HG02678 (cell line): ENCODE results near the gene BDH1.
"Not testable (repeated sequence)": the region's sequence is repeated elsewhere in the genome, so short reads cannot be mapped to it uniquely, and the experiment has no call there.

ENCODE experiments used
- ATAC-seq: cut with Tn5 transposase; IDR thresholded peaks from one replicate; pipeline ENCODE4 v1.9.1; 2021; ENCODE audit warnings: mild to moderate bottlenecking, moderate library complexity; ENCODE audit not compliant: unreplicated experiment

Gene BDH1

GRCh38 chr3:197555281-197556261 lies at the start of gene BDH1:
Gene BDH1, minus strand, starts transcription at chr3:197555968. Its CDS starts 9,525 bp downstream, at chr3:197546443.
- peak; percentile 36 for ATAC-seq

GRCh38 chr3:197603317-197603933 lies 47.7 kb upstream of the BDH1 start:
- no peak for ATAC-seq

DNA sequence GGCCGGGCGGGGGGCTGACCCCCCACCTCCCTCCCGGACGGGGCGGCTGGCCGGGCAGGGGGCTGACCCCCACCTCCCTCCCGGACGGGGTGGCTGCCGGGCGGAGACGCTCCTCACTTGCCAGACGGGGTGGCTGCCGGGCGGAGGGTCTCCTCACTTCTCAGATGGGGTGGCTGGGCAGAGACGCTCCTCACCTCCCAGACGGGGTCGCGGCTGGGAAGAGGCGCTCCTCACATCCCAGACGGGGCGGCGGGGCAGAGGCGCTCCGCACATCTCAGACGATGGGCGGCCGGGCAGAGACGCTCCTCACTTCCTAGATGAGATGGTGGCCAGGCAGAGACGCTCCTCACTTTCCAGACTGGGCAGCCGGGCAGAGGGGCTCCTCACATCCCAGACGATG lies 46.6 kb upstream of the BDH1 start:
- not testable (repeated sequence) for ATAC-seq

DNA sequence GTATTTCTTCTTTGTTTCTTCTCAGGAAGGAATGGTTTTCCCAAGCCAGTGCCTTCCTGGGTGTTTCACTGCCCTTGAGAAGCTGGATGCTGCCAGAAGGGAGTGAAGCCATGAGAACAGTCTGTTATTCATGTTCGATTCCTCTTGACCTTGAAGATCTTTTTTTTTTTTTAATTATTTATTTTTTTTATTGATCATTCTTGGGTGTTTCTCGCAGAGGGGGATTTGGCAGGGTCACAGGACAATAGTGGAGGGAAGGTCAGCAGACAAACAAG lies 45.7 kb upstream of the BDH1 start:
- not testable (repeated sequence) for ATAC-seq

- ATAC-seq, result no peak
Measured at GRCh38 chr3:197600796-197601565, 45.2 kb upstream of the BDH1 start.

DNA sequence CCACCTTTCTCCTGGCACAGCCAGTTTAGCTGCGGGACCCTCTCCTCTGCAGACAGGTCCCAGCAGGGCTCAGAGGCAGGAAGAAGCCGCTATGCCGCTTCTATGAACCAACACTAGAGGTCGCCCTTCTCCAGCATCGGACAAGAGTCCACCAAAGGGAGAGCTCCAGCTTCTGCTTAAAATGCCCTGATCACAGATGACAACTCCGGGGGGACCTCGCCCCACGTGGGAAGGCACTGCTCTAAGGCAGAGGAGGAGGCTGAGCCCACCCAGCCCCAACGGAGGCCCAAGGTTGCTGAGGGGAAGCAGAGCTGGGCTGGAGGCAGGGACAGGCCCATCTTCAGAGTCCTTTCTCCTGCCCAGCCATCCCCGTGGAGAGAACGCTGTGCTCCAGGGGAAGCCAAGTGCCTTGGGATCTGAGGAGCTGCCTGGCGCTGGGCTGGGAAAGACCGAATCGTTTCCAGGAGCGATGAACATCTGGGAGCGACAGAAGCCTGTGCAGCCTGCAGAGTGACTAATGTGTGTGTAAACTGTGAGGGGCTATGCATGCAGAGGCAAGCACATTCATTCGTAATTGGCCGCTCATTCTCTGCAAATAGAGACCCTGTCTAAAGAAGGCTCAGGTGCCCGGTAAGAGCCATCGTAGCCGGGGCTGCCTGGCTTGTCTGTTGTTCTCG lies 43.5 kb upstream of the BDH1 start:
- peak; percentile 84 for ATAC-seq

DNA sequence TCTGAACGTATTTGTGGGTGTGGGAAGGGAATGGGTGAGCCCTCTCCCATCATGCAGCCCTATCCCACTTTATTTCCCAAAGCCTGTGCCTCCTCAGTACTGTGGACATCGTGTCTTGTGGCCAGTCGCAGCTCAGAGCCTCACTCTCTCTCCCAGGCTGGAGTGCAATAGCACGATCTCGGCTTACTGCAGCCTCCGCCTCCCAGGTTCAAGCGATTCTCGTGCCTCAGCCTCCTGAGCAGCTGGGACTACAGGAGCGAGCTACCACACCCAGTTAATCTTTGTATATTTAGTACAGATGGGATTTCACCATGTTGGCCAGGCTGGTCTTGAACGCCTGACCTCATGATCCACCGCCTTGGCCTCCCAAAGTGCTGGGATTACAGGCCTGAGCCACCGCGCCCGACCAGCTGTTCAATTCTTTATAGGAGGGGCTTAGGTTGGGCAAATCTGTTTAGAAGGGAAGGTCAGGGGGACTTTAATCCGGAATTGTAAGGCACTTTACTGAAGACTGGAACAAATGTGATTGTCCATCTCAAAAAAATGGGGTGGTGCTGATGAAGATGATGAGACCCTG lies 42.7 kb upstream of the BDH1 start:
- ATAC-seq, result peak; percentile 8

GRCh38 chr3:197597335-197597734 lies 41.6 kb upstream of the BDH1 start:
- ATAC-seq, result no peak

- ATAC-seq, result no peak
Measured at GRCh38 chr3:197595470-197596185, 39.9 kb upstream of the BDH1 start.

DNA sequence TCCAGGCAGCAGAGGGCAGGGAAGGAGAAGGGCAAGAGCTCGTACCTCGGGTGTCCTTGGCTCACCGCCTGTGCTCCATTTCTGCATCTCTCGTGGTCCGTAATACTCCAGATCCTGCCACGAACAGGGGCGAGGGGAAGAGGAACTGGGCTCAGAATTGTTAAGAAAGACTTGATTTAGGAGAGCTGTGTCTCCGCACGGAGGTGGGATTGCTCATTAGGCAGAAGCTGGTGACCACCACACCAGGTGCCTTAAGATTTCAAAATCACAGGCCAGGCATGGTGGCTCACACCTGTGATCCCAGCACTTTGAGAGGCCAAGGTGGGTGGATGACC lies 37.2 kb upstream of the BDH1 start:
- no peak for ATAC-seq

DNA sequence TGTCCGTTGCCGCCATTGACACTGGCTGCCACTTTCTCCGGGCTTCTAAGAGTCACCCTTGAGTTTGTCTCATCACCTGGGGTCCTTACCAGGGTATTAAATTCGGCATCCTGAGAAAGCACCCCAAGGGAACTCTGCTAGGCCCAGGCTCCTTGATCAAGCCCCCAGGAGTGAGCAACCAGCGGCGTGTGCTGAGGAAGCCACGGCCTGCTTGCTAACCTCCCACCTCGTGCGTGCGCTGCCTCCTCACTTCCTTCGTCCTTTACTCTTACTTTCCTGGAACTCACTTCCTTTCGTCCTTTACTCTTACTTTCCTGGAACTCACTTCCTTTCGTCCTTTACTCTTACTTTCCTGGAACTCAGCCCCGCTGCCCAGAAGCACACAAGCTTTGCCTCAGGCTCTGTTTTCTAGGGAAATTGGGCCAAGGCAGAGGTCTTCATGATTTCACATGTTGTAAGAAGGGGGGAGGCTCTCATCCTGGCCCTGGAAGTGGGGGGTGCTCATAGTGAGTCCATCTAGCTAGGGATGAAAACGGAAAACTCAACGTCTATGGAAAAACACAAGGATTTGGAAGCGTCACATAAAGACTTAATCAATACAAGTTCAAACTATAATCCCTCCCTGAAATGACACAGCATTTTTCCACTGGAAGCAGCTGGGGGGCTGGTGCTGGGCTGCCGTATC lies 36.7 kb upstream of the BDH1 start:
- ATAC-seq, result no peak

- ATAC-seq, result no peak
Measured at GRCh38 chr3:197591816-197592215, 36.0 kb upstream of the BDH1 start.

DNA sequence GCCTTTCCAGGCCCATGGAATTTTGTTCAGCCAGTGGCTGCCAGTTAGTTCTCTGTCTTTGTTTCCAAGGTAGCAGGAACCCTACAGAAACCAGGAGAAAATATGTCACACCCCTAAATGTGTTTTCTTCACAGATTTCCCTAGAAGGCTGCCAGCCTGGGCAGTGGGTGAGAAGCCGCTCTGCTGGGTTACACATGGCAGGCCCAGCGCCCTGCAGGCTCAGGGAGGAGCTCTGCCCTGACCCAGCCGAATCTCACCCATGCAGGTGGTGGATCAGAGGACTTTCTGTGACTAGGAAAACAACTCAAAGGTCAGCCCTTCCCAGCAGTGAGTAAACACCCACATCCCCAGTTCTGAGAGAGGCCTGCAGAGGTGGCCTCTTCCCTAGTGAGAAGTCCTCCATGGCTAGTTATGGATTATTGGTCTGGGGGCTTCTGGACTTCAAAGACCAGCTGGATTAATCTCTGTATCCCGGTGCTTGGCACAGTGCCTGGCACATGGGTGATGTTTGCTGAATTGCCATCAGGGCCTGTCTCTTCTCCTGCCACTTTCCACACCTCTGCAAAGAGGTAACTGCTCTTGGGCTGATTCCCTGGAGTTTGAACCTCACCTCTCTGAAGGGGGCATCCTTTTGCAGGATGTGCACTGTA lies 34.7 kb upstream of the BDH1 start:
- ATAC-seq, result no peak

DNA sequence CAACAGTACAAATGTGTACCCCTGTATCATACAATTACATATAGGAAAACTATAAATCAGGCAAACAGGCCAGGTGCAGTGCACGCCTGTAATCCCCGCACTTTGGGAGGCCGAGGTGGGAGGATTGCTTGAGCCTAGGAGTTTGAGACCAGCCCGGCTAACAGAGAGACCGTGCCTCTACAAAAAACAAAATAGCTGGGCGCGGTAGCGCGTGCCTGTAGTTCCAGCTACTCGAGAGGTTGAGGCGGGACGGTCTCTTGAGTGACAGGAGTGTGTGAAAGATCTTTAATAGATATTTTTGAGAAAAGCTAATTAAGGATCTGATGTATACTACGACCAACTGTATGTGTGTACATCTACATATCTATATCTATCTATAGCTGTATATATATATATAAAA lies 33.8 kb upstream of the BDH1 start:
- ATAC-seq, result no peak

- not testable (repeated sequence) for ATAC-seq
Measured at GRCh38 chr3:197586768-197587167, 31.0 kb upstream of the BDH1 start.

DNA sequence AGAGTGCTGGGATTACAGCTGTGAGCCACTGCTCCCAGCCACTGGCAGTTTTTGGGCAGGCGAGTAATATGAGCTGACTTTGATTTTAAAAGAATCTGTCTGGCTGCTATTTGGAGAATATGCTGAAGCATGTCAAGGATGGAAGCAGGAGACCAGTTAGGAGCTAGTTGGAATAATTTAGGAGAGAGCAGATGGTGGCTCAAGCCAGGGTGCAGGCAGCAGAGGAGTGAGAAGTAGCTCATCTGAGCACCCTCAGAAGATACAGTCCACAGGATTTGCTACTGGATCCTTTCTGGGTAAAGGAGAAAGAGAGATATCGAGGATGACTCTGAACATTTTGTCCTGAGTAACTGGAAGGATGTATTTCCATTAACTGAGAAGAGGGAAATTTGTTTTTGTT lies 30.4 kb upstream of the BDH1 start:
- no peak for ATAC-seq

DNA sequence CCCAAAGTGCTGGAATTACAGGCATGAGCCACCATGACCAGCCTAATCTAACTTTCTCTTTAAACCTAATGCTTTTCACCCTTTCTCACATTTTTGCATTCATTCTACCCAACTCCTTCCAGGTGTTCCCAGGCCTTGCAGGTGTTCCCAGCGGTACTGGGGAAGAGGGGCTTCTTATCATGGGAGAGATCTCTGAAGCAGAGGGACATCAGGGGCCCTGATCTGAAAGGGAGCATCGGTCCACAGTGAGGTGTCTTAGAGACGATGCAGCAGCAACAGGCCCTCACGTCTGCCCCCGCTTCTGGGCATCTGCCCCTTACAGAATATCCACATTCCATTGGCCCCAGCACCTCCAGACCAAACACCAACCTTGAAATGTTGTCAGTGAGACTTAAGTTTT lies 29.0 kb upstream of the BDH1 start:
- no peak for ATAC-seq

- no peak for ATAC-seq
Measured at GRCh38 chr3:197583371-197583770, 27.6 kb upstream of the BDH1 start.

GRCh38 chr3:197580253-197580691 lies 24.5 kb upstream of the BDH1 start:
- ATAC-seq, result no peak
